Caco-2 (cell line): ENCODE data around the gene SRGAP3. TPM values are rescaled to one million over a fixed set of nuclear protein-coding genes. Genes with fewer than 3 reads are reported as not detected.

Experiments
- BruUV-seq: library from RNA; stranded (reverse); fragments of 400-500 nt; replicated peaks from 2 replicates; lab custom pipeline; 2021; lab: Mats Ljungman, UMichigan
- CTCF ChIA-PET: fragments of 300-600 bp; sonication (Branson Sonifier 250); formaldehyde crosslinking; loops from one replicate; lab custom pipeline; 2022; ENCODE audit warnings: antibody characterized with exemption; lab: Charles Lee
- POLR2A ChIA-PET: fragments of 300-600 bp; sonication (Branson Sonifier 250); formaldehyde crosslinking; loops from one replicate; lab custom pipeline; 2022; ENCODE audit warnings: antibody characterized with exemption; lab: Charles Lee
- DNase-seq, 2 experiments: peaks; one replicate each; pipeline versions ENCODE4 v3.0.0 to v3.0.0-alpha.2; 2020 to 2022
- H3K27me3 ChIP-seq: replicated peaks from 2 replicates; pipeline ENCODE4 v1.6.0; 2011; ENCODE audit warnings: low read length; ENCODE audit not compliant: control insufficient read depth, insufficient read depth
- H3K36me3 ChIP-seq: 2 replicates; pipeline ENCODE4 v1.5.1; 2011; ENCODE audit warnings: low read length; ENCODE audit not compliant: control insufficient read depth, insufficient read depth
- H3K4me1 ChIP-seq: fragments of 250-450 bp; sonication (Bioruptor Pico); 2 replicates; pipeline ENCODE4 v1.5.1; 2020; ENCODE audit warnings: mild to moderate bottlenecking
- H3K4me3 ChIP-seq: 2 replicates; pipeline ENCODE4 v1.5.1; 2011; ENCODE audit warnings: low read depth, mild to moderate bottlenecking, control low read depth, low read length
- H3K9me3 ChIP-seq: fragments of 250-450 bp; sonication (Bioruptor Pico); 2 replicates; pipeline ENCODE4 v1.5.1; 2020; ENCODE audit warnings: mild to moderate bottlenecking, moderate library complexity
- H3K27ac Mint-ChIP-seq: one replicate; pipeline ENCODE4 v1.8.0; 2022; ENCODE audit warnings: mixed read lengths; ENCODE audit not compliant: unreplicated experiment
- H3K27me3 Mint-ChIP-seq: one replicate; pipeline ENCODE4 v1.8.0; 2022; ENCODE audit warnings: mixed read lengths; ENCODE audit not compliant: insufficient read depth, unreplicated experiment
- H3K36me3 Mint-ChIP-seq: one replicate; pipeline ENCODE4 v1.8.0; 2022; ENCODE audit warnings: mild to moderate bottlenecking, mixed read lengths; ENCODE audit not compliant: insufficient read depth, unreplicated experiment
- H3K4me1 Mint-ChIP-seq: one replicate; pipeline ENCODE4 v1.8.0; 2022; ENCODE audit warnings: low read depth, mixed read lengths; ENCODE audit not compliant: unreplicated experiment
- H3K4me3 Mint-ChIP-seq: one replicate; pipeline ENCODE4 v1.8.0; 2022; ENCODE audit warnings: mild to moderate bottlenecking, moderate library complexity, mixed read lengths; ENCODE audit not compliant: unreplicated experiment
- H3K9me3 Mint-ChIP-seq: one replicate; pipeline ENCODE4 v1.8.0; 2022; ENCODE audit warnings: mixed read lengths; ENCODE audit not compliant: unreplicated experiment
- intact Hi-C: fragments of 100-400 bp; cut with micrococcal nuclease; formaldehyde crosslinking; loops from one replicate; pipeline ENCODE4 v1.10.0; 2022; ENCODE audit not compliant: unreplicated experiment
- total RNA-seq: library from RNA; stranded (reverse); gene quantifications from 2 replicates; pipeline ENCODE4 v1.2.3, GENCODE V29; 2022
- TF ChIP-seq, protein P1 (sequence below), 2 experiments: fragments of 200-600 bp in 1 of 2; IDR thresholded peaks; 1 replicate in 1 of 2; 2 replicates in 1 of 2; pipeline versions ENCODE4 v1.5.1 to v1.8.0; 2011 to 2022; ENCODE audit warnings: antibody characterized with exemption in 1 of 2, control low read depth in 1 of 2, inconsistent platforms in 1 of 2, low read depth in 1 of 2, low read length in 1 of 2, mild to moderate bottlenecking in 1 of 2, moderate library complexity in 1 of 2; ENCODE audit not compliant: insufficient read depth in 1 of 2, severe bottlenecking in 1 of 2, unreplicated experiment in 1 of 2

SRGAP3 gene
- total RNA-seq, 1 experiment from 2014 or later, result 1.3 TPM

DNA sequence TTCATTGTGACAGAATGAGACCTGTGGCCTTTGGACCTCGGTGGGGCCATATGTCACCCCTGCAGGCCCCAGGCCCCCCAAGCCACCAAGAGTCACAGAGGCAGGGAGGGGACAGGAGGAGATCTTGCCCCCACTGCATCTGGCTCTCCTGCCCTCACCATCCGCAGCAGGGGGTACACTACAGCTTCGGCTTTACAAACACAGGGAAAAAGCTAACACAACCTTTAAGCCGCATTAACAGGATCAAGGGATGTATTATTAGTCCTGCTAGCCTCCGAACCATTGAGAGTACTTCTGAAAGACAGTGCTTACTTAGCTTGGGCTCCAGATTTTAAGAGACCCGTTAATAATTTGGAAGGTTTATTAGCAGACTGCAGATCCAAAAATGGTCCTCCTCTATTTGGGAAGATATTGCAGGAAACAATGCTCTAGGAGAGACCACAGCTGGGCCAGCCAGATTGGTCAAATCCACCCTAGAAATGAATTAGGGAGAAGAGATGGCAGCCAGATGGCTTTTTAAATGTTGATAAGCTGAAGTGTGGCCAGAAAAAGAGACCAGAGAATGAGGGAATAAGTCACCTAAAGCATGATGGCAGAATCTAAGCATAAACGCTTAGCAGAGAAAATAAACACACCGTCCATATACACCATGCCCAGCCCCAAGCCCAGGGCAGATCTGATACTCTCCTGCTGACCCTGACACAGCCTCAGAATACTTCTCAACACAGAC is 31.5 kb downstream of the SRGAP3 start:
- intact Hi-C loops, result no loop called here
- Mint-ChIP-seq H3K27me3 (peaks cover 16% of the 10 kb centered on the region), H3K4me1 (no peaks in the 10 kb centered on the region), H3K36me3 (no peaks in the 10 kb centered on the region), H3K4me3 (no peak overlapping the region), H3K27ac (no peak overlapping the region), H3K9me3 (no peaks in the 10 kb centered on the region)
- ChIA-PET POLR2A (no interaction called here), CTCF (no interaction called here)
- Histone ChIP-seq H3K9me3 (no peaks in the 10 kb centered on the region), H3K27me3 (no peaks in the 10 kb centered on the region), H3K36me3 (no peaks in the 10 kb centered on the region), H3K4me1 (no peaks in the 10 kb centered on the region), H3K4me3 (no peak overlapping the region)
- no peak for DNase-seq
- TF ChIP-seq, protein P1, sequence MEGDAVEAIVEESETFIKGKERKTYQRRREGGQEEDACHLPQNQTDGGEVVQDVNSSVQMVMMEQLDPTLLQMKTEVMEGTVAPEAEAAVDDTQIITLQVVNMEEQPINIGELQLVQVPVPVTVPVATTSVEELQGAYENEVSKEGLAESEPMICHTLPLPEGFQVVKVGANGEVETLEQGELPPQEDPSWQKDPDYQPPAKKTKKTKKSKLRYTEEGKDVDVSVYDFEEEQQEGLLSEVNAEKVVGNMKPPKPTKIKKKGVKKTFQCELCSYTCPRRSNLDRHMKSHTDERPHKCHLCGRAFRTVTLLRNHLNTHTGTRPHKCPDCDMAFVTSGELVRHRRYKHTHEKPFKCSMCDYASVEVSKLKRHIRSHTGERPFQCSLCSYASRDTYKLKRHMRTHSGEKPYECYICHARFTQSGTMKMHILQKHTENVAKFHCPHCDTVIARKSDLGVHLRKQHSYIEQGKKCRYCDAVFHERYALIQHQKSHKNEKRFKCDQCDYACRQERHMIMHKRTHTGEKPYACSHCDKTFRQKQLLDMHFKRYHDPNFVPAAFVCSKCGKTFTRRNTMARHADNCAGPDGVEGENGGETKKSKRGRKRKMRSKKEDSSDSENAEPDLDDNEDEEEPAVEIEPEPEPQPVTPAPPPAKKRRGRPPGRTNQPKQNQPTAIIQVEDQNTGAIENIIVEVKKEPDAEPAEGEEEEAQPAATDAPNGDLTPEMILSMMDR (IDR thresholded peaks at IDR 0.05; ENCODE audit: insufficient read depth in 1 of 2, low read depth in 1 of 2, low read length in 1 of 2, severe bottlenecking in 1 of 2, unreplicated experiment in 1 of 2), result no peak
- no TSS peak for BruUV-seq

- no peaks in the 10 kb centered on the region for H3K9me3 ChIP-seq
- Mint-ChIP-seq H3K4me3 (no peak overlapping the region), H3K36me3 (no peaks in the 10 kb centered on the region), H3K4me1 (no peaks in the 10 kb centered on the region), H3K27me3 (peaks cover 16% of the 10 kb centered on the region), H3K9me3 (no peaks in the 10 kb centered on the region), H3K27ac (no peak overlapping the region)
- TF ChIP-seq, protein P1 (IDR thresholded peaks at IDR 0.05; ENCODE audit: insufficient read depth in 1 of 2, low read depth in 1 of 2, low read length in 1 of 2, severe bottlenecking in 1 of 2, unreplicated experiment in 1 of 2), result no peak
- intact Hi-C loops, result no loop called here
- H3K4me3 ChIP-seq, result no peak overlapping the region
- no peaks in the 10 kb centered on the region for H3K27me3 ChIP-seq
- no peak for DNase-seq
- ChIA-PET POLR2A (no interaction called here), CTCF (no interaction called here)
- no peaks in the 10 kb centered on the region for H3K4me1 ChIP-seq
- no TSS peak for BruUV-seq
- H3K36me3 ChIP-seq, result no peaks in the 10 kb centered on the region
Measured at GRCh38 chr3:9216736-9217135, 32.7 kb downstream of the SRGAP3 start.

GRCh38 chr3:9214599-9214998 is 34.8 kb downstream of the SRGAP3 start:
- ChIA-PET POLR2A (no interaction called here), CTCF (no interaction called here)
- H3K4me3 Mint-ChIP-seq, result no peak overlapping the region
- H3K36me3 Mint-ChIP-seq, result no peaks in the 10 kb centered on the region
- BruUV-seq, result no TSS peak
- Histone ChIP-seq H3K27me3 (no peaks in the 10 kb centered on the region), H3K9me3 (no peaks in the 10 kb centered on the region), H3K4me1 (no peaks in the 10 kb centered on the region), H3K36me3 (no peaks in the 10 kb centered on the region), H3K4me3 (no peak overlapping the region)
- DNase-seq, result no peak
- no peaks in the 10 kb centered on the region for H3K9me3 Mint-ChIP-seq
- no peaks in the 10 kb centered on the region for H3K4me1 Mint-ChIP-seq
- intact Hi-C loops, result no loop called here
- H3K27ac Mint-ChIP-seq, result no peak overlapping the region
- TF ChIP-seq, protein P1 (IDR thresholded peaks at IDR 0.05; ENCODE audit: insufficient read depth in 1 of 2, low read depth in 1 of 2, low read length in 1 of 2, severe bottlenecking in 1 of 2, unreplicated experiment in 1 of 2), result no peak
- peaks cover 9% of the 10 kb centered on the region for H3K27me3 Mint-ChIP-seq
